Measurements from ENCODE around the gene DACH1.

GRCh38 chr13:71785361-71785760, 81.6 kb downstream of the DACH1 start:
- TF ChIP-seq POLR2A (IDR thresholded peaks at IDR 0.05): no peak
- TF ChIP-seq, protein P1, sequence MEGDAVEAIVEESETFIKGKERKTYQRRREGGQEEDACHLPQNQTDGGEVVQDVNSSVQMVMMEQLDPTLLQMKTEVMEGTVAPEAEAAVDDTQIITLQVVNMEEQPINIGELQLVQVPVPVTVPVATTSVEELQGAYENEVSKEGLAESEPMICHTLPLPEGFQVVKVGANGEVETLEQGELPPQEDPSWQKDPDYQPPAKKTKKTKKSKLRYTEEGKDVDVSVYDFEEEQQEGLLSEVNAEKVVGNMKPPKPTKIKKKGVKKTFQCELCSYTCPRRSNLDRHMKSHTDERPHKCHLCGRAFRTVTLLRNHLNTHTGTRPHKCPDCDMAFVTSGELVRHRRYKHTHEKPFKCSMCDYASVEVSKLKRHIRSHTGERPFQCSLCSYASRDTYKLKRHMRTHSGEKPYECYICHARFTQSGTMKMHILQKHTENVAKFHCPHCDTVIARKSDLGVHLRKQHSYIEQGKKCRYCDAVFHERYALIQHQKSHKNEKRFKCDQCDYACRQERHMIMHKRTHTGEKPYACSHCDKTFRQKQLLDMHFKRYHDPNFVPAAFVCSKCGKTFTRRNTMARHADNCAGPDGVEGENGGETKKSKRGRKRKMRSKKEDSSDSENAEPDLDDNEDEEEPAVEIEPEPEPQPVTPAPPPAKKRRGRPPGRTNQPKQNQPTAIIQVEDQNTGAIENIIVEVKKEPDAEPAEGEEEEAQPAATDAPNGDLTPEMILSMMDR (IDR thresholded peaks at IDR 0.05): no peak

All from esophagus squamous epithelium (tissue), 4 donors.